SK-N-SH (cell line): ENCODE data around the gene NID1. TPM values are rescaled to one million over a fixed set of nuclear protein-coding genes. Genes with fewer than 3 reads are reported as not detected.

ENCODE experiments used
- CTCF ChIA-PET: fragments of 300-600, 350-600 bp; formaldehyde crosslinking; extraction: SDS; loops from one replicate; lab custom pipeline; 2021; lab: Yijun Ruan, JAX
- POLR2A ChIA-PET: fragments of 350-600 bp; sonication (Branson Sonifier 250); formaldehyde crosslinking; extraction: SDS; loops from one replicate; lab custom pipeline; 2020; ENCODE audit warnings: antibody characterized with exemption, inconsistent platforms; lab: Yijun Ruan, JAX
- DNase-seq: peaks from one replicate; pipeline ENCODE4 v3.0.0; 2012
- H2AFZ ChIP-seq: fragments of 200-600 bp; sonication (generic); 2 replicates; pipeline ENCODE4 v1.8.1; 2016; ENCODE audit warnings: antibody characterized with exemption, mild to moderate bottlenecking, low read depth
- H3F3A ChIP-seq: fragments of 200-600 bp; sonication (generic); replicated peaks from 2 replicates; pipeline ENCODE3; 2016; ENCODE audit warnings: antibody characterized with exemption, mild to moderate bottlenecking; ENCODE audit not compliant: insufficient read depth
- H3K27ac ChIP-seq, 2 experiments: fragments of 200-500 bp in 1 of 2; fragments of 200-600 bp in 1 of 2; sonication (Bioruptor generic) in 1 of 2; sonication (generic), shearing (Covaris generic) in 1 of 2; 2 replicates each; pipeline versions ENCODE4 v1.5.1 to v1.6.1; 2014 to 2016; ENCODE audit warnings: low read depth in 2 of 2, inconsistent platforms in 1 of 2, low read length in 1 of 2, mild to moderate bottlenecking in 1 of 2, mixed read lengths in 1 of 2
- H3K27me3 ChIP-seq: fragments of 200-600 bp; sonication (generic), shearing (Covaris generic); 2 replicates; pipeline ENCODE4 v1.6.1; 2016; ENCODE audit warnings: mixed run types; ENCODE audit not compliant: insufficient read depth
- H3K36me3 ChIP-seq, 2 experiments: fragments of 200-500 bp in 1 of 2; fragments of 200-600 bp in 1 of 2; sonication (Bioruptor generic) in 1 of 2; sonication (generic) in 1 of 2; replicated peaks in 1 of 2; 2 replicates each; pipeline versions ENCODE3 to v1.5.1; 2014 to 2016; ENCODE audit warnings: low read length in 1 of 2, mild to moderate bottlenecking in 1 of 2; ENCODE audit not compliant: insufficient read depth in 2 of 2, control insufficient read depth in 1 of 2
- H3K4me1 ChIP-seq, 2 experiments: fragments of 200-500 bp in 1 of 2; fragments of 200-600 bp in 1 of 2; sonication (Bioruptor generic) in 1 of 2; sonication (generic), shearing (Covaris generic) in 1 of 2; 2 replicates each; pipeline versions ENCODE4 v1.5.1 to v1.6.1; 2014 to 2016; ENCODE audit warnings: low read depth in 1 of 2, low read length in 1 of 2, mixed run types in 1 of 2; ENCODE audit not compliant: insufficient read depth in 2 of 2, control insufficient read depth in 1 of 2
- H3K4me2 ChIP-seq: fragments of 200-600 bp; sonication (generic), shearing (Covaris generic); 2 replicates; pipeline ENCODE4 v1.6.1; 2017; ENCODE audit warnings: mixed run types
- H3K4me3 ChIP-seq, 2 experiments: fragments of 200-500 bp in 1 of 2; fragments of 200-600 bp in 1 of 2; sonication (Bioruptor generic) in 1 of 2; sonication (generic), shearing (Covaris generic) in 1 of 2; 2 replicates each; pipeline versions ENCODE4 v1.5.1 to v1.8.1; 2014 to 2016; ENCODE audit warnings: low read depth in 2 of 2, inconsistent platforms in 1 of 2, low read length in 1 of 2, mild to moderate bottlenecking in 1 of 2, mixed read lengths in 1 of 2, moderate library complexity in 1 of 2
- H3K79me2 ChIP-seq: fragments of 200-600 bp; sonication (generic); 2 replicates; pipeline ENCODE4 v1.8.1; 2017; ENCODE audit warnings: mild to moderate bottlenecking; ENCODE audit not compliant: insufficient read depth
- H3K9ac ChIP-seq: fragments of 200-600 bp; sonication (generic); 2 replicates; pipeline ENCODE4 v1.6.1; 2017; ENCODE audit warnings: mixed run types
- H3K9me2 ChIP-seq: fragments of 200-600 bp; sonication (generic); 2 replicates; pipeline ENCODE4 v1.6.1; 2017; ENCODE audit warnings: mixed run types
- H3K9me3 ChIP-seq: fragments of 200-600 bp; sonication (generic); 2 replicates; pipeline ENCODE4 v1.6.1; 2017; ENCODE audit warnings: mixed run types, mild to moderate bottlenecking, moderate library complexity
- H4K20me1 ChIP-seq: fragments of 200-600 bp; sonication (generic); 2 replicates; pipeline ENCODE4 v1.6.1; 2017; ENCODE audit warnings: mild to moderate bottlenecking, mixed run types; ENCODE audit not compliant: insufficient read depth
- CHD2 ChIP-seq: fragments of 150-350 bp; IDR thresholded peaks from 2 replicates; pipeline ENCODE4 v1.6.1; 2018; ENCODE audit warnings: low read length; ENCODE audit not compliant: partially characterized antibody
- ELF1 ChIP-seq: IDR thresholded peaks from 2 replicates; pipeline ENCODE4 v1.4.0; 2012
- EP300 ChIP-seq, 2 experiments: IDR thresholded peaks; 2 replicates each; pipeline versions ENCODE4 v1.4.0 to v1.6.1; 2012; ENCODE audit warnings: borderline replicate concordance in 1 of 2, low read depth in 1 of 2, low read length in 1 of 2
- FOXJ3 ChIP-seq: sonication (generic); formaldehyde crosslinking; IDR thresholded peaks from 2 replicates; pipeline ENCODE4 v1.5.1; 2020; ENCODE audit warnings: mild to moderate bottlenecking, missing genetic modification reagents
- GATA2 ChIP-seq: sonication (generic); formaldehyde crosslinking; IDR thresholded peaks from 2 replicates; pipeline ENCODE4 v1.5.0; 2020; ENCODE audit warnings: mild to moderate bottlenecking, missing genetic modification reagents
- IRF3 ChIP-seq: fragments of 150-350 bp; IDR thresholded peaks from 2 replicates; pipeline ENCODE4 v1.6.1; 2016; ENCODE audit warnings: mild to moderate bottlenecking, low read depth, low read length
- MEF2A ChIP-seq: IDR thresholded peaks from 2 replicates; pipeline ENCODE4 v1.4.0; 2012; ENCODE audit warnings: low read depth, borderline replicate concordance
- NRF1 ChIP-seq: IDR thresholded peaks from 2 replicates; pipeline ENCODE4 v1.6.1; 2012; ENCODE audit warnings: low read depth, mild to moderate bottlenecking, low read length
- POLR2AphosphoS5 ChIP-seq: IDR thresholded peaks from 2 replicates; pipeline ENCODE4 v1.6.1; 2012; ENCODE audit warnings: low read depth, low read length
- RAD21 ChIP-seq: IDR thresholded peaks from 2 replicates; pipeline ENCODE4 v1.6.1; 2012; ENCODE audit warnings: mild to moderate bottlenecking, low read length
- RCOR1 ChIP-seq: fragments of 150-350 bp; IDR thresholded peaks from 2 replicates; pipeline ENCODE4 v1.6.1; 2017; ENCODE audit warnings: antibody characterized with exemption, low read length
- SIN3A ChIP-seq: IDR thresholded peaks from 2 replicates; pipeline ENCODE4 v1.6.1; 2012; ENCODE audit warnings: low read depth, mild to moderate bottlenecking, low read length, moderate library complexity, borderline replicate concordance
- SMC3 ChIP-seq: IDR thresholded peaks from 2 replicates; pipeline ENCODE4 v1.6.1; 2012; ENCODE audit warnings: low read depth, low read length, improper control_type of control experiment
- TEAD4 ChIP-seq: IDR thresholded peaks from 2 replicates; pipeline ENCODE4 v1.4.0; 2012; ENCODE audit warnings: mild to moderate bottlenecking, borderline replicate concordance; ENCODE audit not compliant: insufficient read depth
- USF2 ChIP-seq: fragments of 150-350 bp; IDR thresholded peaks from 2 replicates; pipeline ENCODE4 v1.6.1; 2017; ENCODE audit warnings: antibody characterized with exemption, low read length, low read depth, borderline replicate concordance
- YY1 ChIP-seq: IDR thresholded peaks from 2 replicates; pipeline ENCODE4 v1.4.0; 2012; ENCODE audit warnings: low read depth, mild to moderate bottlenecking
- WGBS: methylation state at CpG from one replicate; pipeline ENCODE4 v1.1.6; 2017; ENCODE audit warnings: low lambda C conversion rate; 5-methylcytosine and 5-hydroxymethylcytosine counted together
- polyA plus RNA-seq, 3 experiments: library from polyadenylated mRNA; depleted of rRNA; stranded (reverse); fragments of >200 nt; gene quantifications; 2 replicates each; pipeline ENCODE4 v1.2.3, GENCODE V29; 2012
- TF ChIP-seq, protein P1 (sequence below): fragments of 200-600 bp; sonication (generic); IDR thresholded peaks from 2 replicates; pipeline ENCODE4 v1.6.1; 2017; ENCODE audit warnings: antibody characterized with exemption, mild to moderate bottlenecking, moderate library complexity
- TF ChIP-seq, protein P2 (sequence below): IDR thresholded peaks from 2 replicates; pipeline ENCODE4 v1.6.1; 2012; ENCODE audit warnings: mild to moderate bottlenecking, low read depth, low read length, moderate library complexity

Gene NID1
- polyA plus RNA-seq, 1 of the 3 experiments (the other 2 are of a cell fraction): 74.3 TPM

- Histone ChIP-seq H3F3A (peaks cover 15% of the 10 kb centered on the region), H3K4me1 (peaks cover 3 to 9% of the 10 kb centered on the region in 2 experiments; a peak in 2 of 4 replicates), H3K9me3 (no peaks in the 10 kb centered on the region), H3K27me3 (no peaks in the 10 kb centered on the region), H2AFZ (no peak overlapping the region), H3K4me2 (no peak overlapping the region), H3K79me2 (no peaks in the 10 kb centered on the region), H3K9me2 (no peaks in the 10 kb centered on the region), H3K27ac (no peak overlapping the region), H4K20me1 (no peaks in the 10 kb centered on the region), H3K36me3 (peaks cover 47 to 48% of the 10 kb centered on the region in 2 experiments), H3K9ac (no peak overlapping the region), H3K4me3 (no peak overlapping the region)
- POLR2A ChIA-PET: no interaction called here
- no peak for TF ChIP-seq EP300 (IDR thresholded peaks at IDR 0.05; ENCODE audit: borderline replicate concordance in 1 of 2, low read depth in 1 of 2, low read length in 1 of 2)
- no peak for TF ChIP-seq SMC3
- TF ChIP-seq ELF1: no peak
- no peak for TF ChIP-seq SIN3A
- TF ChIP-seq YY1: no peak
- TF ChIP-seq NRF1: no peak
- TF ChIP-seq FOXJ3 (CRISPR knock-in tag): no peak
- TF ChIP-seq, protein P1, sequence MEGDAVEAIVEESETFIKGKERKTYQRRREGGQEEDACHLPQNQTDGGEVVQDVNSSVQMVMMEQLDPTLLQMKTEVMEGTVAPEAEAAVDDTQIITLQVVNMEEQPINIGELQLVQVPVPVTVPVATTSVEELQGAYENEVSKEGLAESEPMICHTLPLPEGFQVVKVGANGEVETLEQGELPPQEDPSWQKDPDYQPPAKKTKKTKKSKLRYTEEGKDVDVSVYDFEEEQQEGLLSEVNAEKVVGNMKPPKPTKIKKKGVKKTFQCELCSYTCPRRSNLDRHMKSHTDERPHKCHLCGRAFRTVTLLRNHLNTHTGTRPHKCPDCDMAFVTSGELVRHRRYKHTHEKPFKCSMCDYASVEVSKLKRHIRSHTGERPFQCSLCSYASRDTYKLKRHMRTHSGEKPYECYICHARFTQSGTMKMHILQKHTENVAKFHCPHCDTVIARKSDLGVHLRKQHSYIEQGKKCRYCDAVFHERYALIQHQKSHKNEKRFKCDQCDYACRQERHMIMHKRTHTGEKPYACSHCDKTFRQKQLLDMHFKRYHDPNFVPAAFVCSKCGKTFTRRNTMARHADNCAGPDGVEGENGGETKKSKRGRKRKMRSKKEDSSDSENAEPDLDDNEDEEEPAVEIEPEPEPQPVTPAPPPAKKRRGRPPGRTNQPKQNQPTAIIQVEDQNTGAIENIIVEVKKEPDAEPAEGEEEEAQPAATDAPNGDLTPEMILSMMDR: no peak
- TF ChIP-seq RCOR1: no peak
- no peak for TF ChIP-seq IRF3
- CTCF ChIA-PET: interaction anchor here (1.4 to 2.8 kb wide), 3 partner anchors 8 to 196 kb away, joined by 4 to 9 read pairs (median 4); no protein-coding TSS in a partner anchor
- WGBS: 89% methylated on average over 12 of the region's 12 CpGs
- no peak for DNase-seq
Measured at GRCh38 chr1:235979716-235980333, 85.1 kb downstream of the NID1 start.

DNA sequence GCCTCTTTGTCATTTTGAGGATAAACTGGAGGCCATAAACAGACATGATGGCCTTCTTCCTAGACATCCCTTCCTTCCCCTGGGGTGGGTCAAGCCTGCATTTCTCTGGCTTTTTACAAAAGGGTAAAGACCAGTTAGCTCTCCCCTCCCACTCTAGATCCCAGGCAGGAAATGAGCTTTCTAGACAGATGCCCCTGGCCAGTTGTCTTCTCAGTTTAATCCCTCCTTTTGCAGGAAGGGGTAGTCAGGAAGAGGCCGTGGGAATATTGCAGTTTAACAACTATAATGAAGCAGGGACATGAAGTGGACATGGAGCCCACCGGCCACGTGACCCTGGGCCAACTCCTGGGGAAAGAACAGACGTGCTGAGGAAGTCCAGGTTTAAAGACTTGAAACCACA, 85.7 kb downstream of the NID1 start:
- Histone ChIP-seq H3K4me3 (no peak overlapping the region), H3K9ac (no peak overlapping the region), H3K9me2 (no peaks in the 10 kb centered on the region), H3K9me3 (no peaks in the 10 kb centered on the region), H3F3A (peaks cover 12% of the 10 kb centered on the region), H3K4me2 (no peak overlapping the region), H4K20me1 (no peaks in the 10 kb centered on the region), H3K79me2 (no peaks in the 10 kb centered on the region), H3K27me3 (no peaks in the 10 kb centered on the region), H3K36me3 (peaks cover 47 to 48% of the 10 kb centered on the region in 2 experiments), H3K4me1 (peaks cover 3 to 9% of the 10 kb centered on the region in 2 experiments; a peak in 2 of 4 replicates), H3K27ac (no peak overlapping the region), H2AFZ (no peak overlapping the region)
- POLR2A ChIA-PET: no interaction called here
- no peak for TF ChIP-seq SIN3A
- TF ChIP-seq NRF1: no peak
- no peak for TF ChIP-seq RAD21
- TF ChIP-seq USF2: no peak
- TF ChIP-seq FOXJ3 (CRISPR knock-in tag): no peak
- no peak for TF ChIP-seq GATA2 (CRISPR knock-in tag)
- TF ChIP-seq TEAD4: no peak
- TF ChIP-seq CHD2: no peak
- no peak for TF ChIP-seq POLR2AphosphoS5
- TF ChIP-seq, protein P2, sequence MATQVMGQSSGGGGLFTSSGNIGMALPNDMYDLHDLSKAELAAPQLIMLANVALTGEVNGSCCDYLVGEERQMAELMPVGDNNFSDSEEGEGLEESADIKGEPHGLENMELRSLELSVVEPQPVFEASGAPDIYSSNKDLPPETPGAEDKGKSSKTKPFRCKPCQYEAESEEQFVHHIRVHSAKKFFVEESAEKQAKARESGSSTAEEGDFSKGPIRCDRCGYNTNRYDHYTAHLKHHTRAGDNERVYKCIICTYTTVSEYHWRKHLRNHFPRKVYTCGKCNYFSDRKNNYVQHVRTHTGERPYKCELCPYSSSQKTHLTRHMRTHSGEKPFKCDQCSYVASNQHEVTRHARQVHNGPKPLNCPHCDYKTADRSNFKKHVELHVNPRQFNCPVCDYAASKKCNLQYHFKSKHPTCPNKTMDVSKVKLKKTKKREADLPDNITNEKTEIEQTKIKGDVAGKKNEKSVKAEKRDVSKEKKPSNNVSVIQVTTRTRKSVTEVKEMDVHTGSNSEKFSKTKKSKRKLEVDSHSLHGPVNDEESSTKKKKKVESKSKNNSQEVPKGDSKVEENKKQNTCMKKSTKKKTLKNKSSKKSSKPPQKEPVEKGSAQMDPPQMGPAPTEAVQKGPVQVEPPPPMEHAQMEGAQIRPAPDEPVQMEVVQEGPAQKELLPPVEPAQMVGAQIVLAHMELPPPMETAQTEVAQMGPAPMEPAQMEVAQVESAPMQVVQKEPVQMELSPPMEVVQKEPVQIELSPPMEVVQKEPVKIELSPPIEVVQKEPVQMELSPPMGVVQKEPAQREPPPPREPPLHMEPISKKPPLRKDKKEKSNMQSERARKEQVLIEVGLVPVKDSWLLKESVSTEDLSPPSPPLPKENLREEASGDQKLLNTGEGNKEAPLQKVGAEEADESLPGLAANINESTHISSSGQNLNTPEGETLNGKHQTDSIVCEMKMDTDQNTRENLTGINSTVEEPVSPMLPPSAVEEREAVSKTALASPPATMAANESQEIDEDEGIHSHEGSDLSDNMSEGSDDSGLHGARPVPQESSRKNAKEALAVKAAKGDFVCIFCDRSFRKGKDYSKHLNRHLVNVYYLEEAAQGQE: no peak
- no peak for TF ChIP-seq MEF2A
- WGBS: 78% methylated on average over 4 of the region's 4 CpGs
- CTCF ChIA-PET: interaction anchor here (1.5 to 2.8 kb wide), 2 partner anchors 114 to 195 kb away, joined by 4 to 9 read pairs; no protein-coding TSS in a partner anchor
- no peak for DNase-seq
